HUDEP-2 (cell line): Measurements from ENCODE around the gene ZNF214.
"Not testable (repeated sequence)": the region's sequence is repeated elsewhere in the genome, so short reads cannot be mapped to it uniquely, and the experiment has no call there.

Source experiments
- DNase-seq, 76 experiments: peaks; one replicate each; lab custom pipeline; 2025; ENCODE audit not compliant: unreplicated experiment in 76 of 76; lab: John Stamatoyannopoulos, UW

The ZNF214 gene

DNA sequence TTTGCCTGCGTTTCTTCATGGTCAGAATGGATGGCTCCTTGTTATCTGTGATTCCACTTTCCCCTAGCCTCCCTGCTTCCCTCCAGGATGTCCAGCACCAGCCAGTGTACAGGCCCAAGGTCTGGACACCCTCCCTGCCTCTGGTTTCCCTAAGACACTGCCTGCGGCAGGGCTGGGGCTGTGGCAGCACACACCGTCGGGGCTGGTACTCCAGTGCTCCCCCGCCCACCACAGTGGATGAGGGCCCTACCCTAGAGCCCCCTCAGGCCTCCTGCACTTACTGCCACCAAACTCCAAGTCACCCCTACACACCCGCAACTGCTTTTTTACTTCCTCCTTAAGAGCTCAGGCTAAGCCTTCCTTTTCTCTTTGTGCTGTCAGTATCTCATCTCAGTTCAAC lies 28.9 kb downstream of the ZNF214 start:
- DNase-seq, result no peak

DNA sequence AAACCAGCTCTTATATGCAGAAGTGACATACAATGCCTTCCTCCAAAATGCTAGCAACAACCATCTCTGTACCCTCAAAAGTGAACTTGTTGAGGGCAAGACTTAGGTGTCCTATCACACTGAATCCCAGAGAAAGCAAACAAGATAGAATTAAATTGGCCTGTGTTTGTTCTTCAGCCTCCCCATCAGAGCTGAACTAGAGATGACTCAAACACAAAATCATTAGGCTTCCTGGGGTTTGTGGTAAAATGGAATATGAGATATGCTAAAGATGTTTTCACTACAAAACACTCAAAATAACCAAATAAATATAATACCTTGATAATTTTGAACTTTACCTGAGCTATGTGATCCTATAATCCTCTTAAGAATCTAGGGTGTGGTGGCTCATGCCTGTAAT lies 31.6 kb downstream of the ZNF214 start:
- DNase-seq, result no peak

DNA sequence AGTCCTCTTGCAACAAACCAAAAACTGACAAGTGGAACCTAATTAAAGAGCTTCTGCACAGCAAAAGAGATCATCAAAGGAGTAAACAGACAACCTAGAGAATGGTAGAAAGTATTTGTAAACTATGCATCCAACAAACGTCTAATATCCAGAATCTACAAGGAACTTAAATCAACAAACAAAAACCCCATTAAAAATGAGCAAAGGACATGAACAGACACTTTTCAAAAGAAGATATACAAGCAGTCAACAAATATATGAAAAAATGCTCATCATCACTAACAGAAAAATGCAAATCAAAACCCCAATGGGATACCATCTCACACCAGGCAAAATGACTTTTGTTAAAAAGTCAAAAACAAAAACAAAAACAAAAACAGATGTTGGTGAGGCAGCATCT lies 33.7 kb downstream of the ZNF214 start:
- no peak for DNase-seq

DNA sequence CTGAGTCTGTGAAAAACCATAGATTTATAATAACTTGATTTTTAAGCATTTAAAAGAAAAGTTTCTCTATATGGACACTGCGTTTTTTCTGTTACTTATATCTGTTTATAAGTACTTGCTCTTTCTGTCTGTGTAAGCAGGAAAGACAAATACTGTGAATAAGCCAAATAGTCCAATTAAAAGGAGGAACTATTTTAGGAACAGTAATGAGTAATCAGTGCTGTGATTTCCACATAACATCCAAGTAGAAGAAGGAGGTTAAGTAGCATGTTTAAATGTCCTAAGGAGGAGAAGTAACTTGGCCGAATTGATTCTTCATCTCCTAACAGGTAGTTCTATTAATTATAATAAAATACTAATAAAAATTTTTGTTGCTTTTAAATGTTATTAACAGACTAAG lies 40.8 kb downstream of the ZNF214 start:
- DNase-seq, result no peak

DNA sequence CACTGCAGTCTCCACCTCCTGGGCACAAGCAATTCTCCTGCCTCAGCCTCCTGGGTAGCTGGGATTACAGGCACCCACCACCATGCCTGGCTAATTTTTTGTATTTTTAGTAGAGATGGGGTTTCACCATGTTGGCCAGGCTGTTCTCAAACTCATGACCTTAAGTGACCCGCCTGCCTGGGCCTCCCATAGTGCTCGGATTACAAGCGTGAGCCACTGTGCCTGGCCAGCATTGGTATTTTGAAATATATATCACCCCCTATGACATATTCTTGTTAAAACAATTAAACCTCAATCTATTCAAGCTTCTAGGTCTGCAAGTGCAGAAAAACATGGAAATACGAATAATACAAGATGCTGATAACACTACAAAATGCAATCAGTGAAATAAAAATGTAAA lies 50.3 kb downstream of the ZNF214 start:
- DNase-seq, result not testable (repeated sequence)

DNA sequence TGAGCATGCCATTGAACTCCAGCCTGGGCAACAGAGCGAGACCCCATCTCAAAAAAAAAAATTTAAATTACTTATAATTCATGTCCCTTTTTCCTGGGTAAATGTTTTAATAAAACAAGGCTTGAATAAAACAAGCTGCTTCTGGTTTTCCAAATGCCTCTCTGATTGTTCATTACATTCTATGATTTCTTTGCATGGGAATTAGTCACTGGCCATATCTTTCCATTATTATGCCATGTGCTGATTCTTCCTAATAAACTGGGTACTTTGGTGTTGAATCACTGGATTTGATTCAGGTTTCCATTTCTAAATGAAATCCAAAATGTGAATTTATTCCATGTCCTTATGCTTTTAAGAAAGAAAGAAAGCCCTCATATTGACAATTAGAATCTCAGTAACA lies 51.3 kb downstream of the ZNF214 start:
- no peak for DNase-seq

DNA sequence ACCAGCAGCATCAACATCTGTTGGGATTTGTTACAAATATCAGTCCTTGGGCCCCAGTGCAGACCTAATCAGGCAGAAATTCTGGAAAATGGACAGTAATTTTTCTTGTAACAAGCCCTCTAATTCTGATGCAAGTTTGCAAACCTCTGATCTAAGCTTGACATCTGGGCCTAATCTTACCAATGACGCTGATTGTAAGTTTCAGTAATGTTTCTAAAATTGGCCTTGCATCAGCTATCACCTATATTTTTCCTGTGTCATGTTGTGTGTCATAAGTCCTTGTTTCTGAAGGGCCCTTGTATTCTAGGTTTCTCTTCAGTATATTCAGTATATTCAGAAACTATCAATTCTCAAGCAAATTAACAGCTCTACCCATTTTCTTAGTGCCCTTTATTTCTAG lies 57.5 kb downstream of the ZNF214 start:
- DNase-seq, result no peak

DNA sequence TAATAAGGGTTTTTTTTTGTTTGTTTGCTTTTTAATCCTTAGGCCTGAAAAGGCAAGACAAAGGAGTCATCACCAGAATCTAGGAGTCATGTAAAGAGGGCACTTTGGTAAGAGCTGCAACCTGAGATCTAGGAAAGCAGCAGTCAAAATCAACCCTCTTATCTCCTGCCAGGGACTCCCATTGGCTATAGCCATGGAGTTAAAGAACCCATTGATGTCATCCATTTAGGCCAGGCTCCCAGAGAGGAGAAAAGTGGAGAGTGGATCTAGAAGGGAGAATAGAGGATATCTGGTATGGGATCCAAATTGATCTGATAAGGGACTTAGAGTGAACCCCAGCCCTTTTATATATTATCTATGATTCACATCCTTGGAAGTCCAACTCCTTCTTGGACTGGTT lies 58.0 kb downstream of the ZNF214 start:
- no peak for DNase-seq

DNA sequence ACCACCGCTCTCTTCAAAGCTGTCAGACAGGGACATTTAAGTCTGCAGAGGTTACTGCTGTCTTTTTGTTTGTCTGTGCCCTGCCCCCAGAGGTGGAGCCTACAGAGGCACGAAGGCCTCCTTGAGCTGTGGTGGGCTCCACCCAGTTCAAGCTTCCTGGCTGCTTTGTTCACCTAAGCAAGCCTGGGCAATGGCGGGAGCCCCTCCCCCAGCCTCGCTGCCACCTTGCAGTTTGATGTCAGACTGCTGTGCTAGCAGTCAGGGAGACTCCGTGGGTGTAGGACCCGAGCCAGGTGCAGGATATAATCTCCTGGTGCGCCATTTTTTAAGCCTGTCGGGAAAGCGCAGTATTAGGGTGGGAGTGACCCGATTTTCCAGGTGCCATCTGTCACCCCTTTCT lies 65.9 kb downstream of the ZNF214 start:
- not testable (repeated sequence) for DNase-seq
